A549 (cell line): ENCODE measurements around the gene PLCB2. TPM values are rescaled to one million over a fixed set of nuclear protein-coding genes. Genes with fewer than 3 reads are reported as not detected.

ENCODE experiments used
- ATAC-seq, 2 experiments: fragments of 200-7000 bp in 1 of 2; fragments of >200 bp in 1 of 2; cut with Nextera tagmentation in 1 of 2; cut with Tn5 transposase in 1 of 2; 3 replicates each; pipeline versions ENCODE4 v1.8.0 to v1.9.1; 2018 to 2020; ENCODE audit warnings: mild to moderate bottlenecking in 1 of 2, moderate library complexity in 1 of 2
- CTCF ChIA-PET: fragments of 300-600 bp; sonication (Branson Sonifier 250); formaldehyde crosslinking; extraction: SDS; loops from one replicate; lab custom pipeline; 2021; ENCODE audit warnings: antibody characterized with exemption, inconsistent platforms; lab: Yijun Ruan, JAX
- POLR2A ChIA-PET: fragments of 350-600 bp; formaldehyde crosslinking; extraction: SDS; loops from one replicate; lab custom pipeline; 2021; ENCODE audit warnings: antibody characterized with exemption, inconsistent platforms; lab: Yijun Ruan, JAX
- DNase-seq, 2 experiments: peaks; one replicate each; pipeline versions ENCODE4 v3.0.0 to v3.0.0-alpha.2; 2011 to 2016; ENCODE audit warnings: low read depth in 1 of 2, low spot score in 1 of 2
- FAIRE-seq: peaks from 2 replicates; lab custom pipeline; 2011; peaks lifted over from hg19 to GRCh38; lab: Jason Lieb, UNC
- H3K27ac ChIP-seq, 2 experiments: fragments of >200 bp; sonication (Bioruptor Twin); formaldehyde crosslinking; 3 replicates each; pipeline ENCODE4 v1.5.1; 2016 to 2017
- H3K4me1 ChIP-seq: fragments of >200 bp; sonication (Bioruptor Twin); formaldehyde crosslinking; 3 replicates; pipeline ENCODE4 v1.6.1; 2016
- H3K4me2 ChIP-seq: fragments of >200 bp; sonication (Bioruptor Twin); formaldehyde crosslinking; 3 replicates; pipeline ENCODE4 v1.6.1; 2016
- H3K4me3 ChIP-seq: fragments of >200 bp; sonication (Bioruptor Twin); formaldehyde crosslinking; 3 replicates; pipeline ENCODE4 v1.5.1; 2016
- H3K9me3 ChIP-seq: fragments of >200 bp; sonication (Bioruptor Twin); formaldehyde crosslinking; 3 replicates; pipeline ENCODE4 v1.6.1; 2016
- CEBPB ChIP-seq, 2 experiments: fragments of >200 bp in 1 of 2; sonication (Bioruptor Twin) in 1 of 2; formaldehyde crosslinking in 1 of 2; IDR thresholded peaks; 2 replicates each; pipeline ENCODE4 v1.6.1; 2012 to 2016
- CHD2 ChIP-seq: fragments of 150-350 bp; IDR thresholded peaks from 2 replicates; pipeline ENCODE4 v1.6.1; 2014; ENCODE audit warnings: low read length; ENCODE audit not compliant: partially characterized antibody
- CHD4 ChIP-seq: fragments of 200-600 bp; sonication (generic); IDR thresholded peaks from 2 replicates; pipeline ENCODE4 v1.6.1; 2016; ENCODE audit warnings: antibody characterized with exemption, mild to moderate bottlenecking, borderline replicate concordance
- CTCF ChIP-seq: fragments of >200 bp; sonication (Bioruptor Twin); formaldehyde crosslinking; IDR thresholded peaks from 3 replicates; pipeline ENCODE4 v1.5.1; 2016
- EHF ChIP-seq: fragments of 250-450 bp; sonication (Bioruptor Pico); IDR thresholded peaks from 2 replicates; pipeline ENCODE4 v1.5.0; 2020; ENCODE audit warnings: mild to moderate bottlenecking
- EP300 ChIP-seq, 2 experiments: fragments of >200 bp; sonication (Bioruptor Twin); formaldehyde crosslinking; IDR thresholded peaks; 2 replicates in 1 of 2; 3 replicates in 1 of 2; pipeline ENCODE4 v1.6.1; 2016 to 2017
- FOSB ChIP-seq: fragments of 250-450 bp; sonication (Bioruptor Pico); IDR thresholded peaks from 2 replicates; pipeline ENCODE4 v1.5.0; 2020; ENCODE audit warnings: mild to moderate bottlenecking, moderate library complexity
- FOXS1 ChIP-seq: fragments of 250-450 bp; sonication (Bioruptor Pico); IDR thresholded peaks from 2 replicates; pipeline ENCODE4 v1.5.0; 2020; ENCODE audit warnings: mild to moderate bottlenecking, moderate library complexity
- HDAC2 ChIP-seq: fragments of 200-600 bp; sonication (generic); IDR thresholded peaks from 2 replicates; pipeline ENCODE4 v1.6.1; 2016
- HES2 ChIP-seq: fragments of >200 bp; sonication (Bioruptor Twin); formaldehyde crosslinking; IDR thresholded peaks from 2 replicates; pipeline ENCODE4 v1.6.1; 2016
- HEYL ChIP-seq: fragments of 250-450 bp; sonication (Bioruptor Pico); IDR thresholded peaks from 2 replicates; pipeline ENCODE4 v1.8.0; 2021; ENCODE audit warnings: mild to moderate bottlenecking, moderate library complexity
- HOXB13 ChIP-seq: fragments of 250-450 bp; sonication (Bioruptor Pico); IDR thresholded peaks from 2 replicates; pipeline ENCODE4 v1.5.0; 2020; ENCODE audit warnings: low read depth, mild to moderate bottlenecking, moderate library complexity
- JUN ChIP-seq, 2 experiments: fragments of >200 bp; sonication (Bioruptor Twin); formaldehyde crosslinking; IDR thresholded peaks; 2 replicates in 1 of 2; 3 replicates in 1 of 2; pipeline ENCODE4 v1.6.1; 2016 to 2017
- JUNB ChIP-seq: fragments of >200 bp; sonication (Bioruptor Twin); formaldehyde crosslinking; IDR thresholded peaks from 2 replicates; pipeline ENCODE4 v1.6.1; 2016
- KDM1A ChIP-seq: fragments of 200-600 bp; sonication (generic); IDR thresholded peaks from 2 replicates; pipeline ENCODE4 v1.6.1; 2016; ENCODE audit warnings: low read depth, mild to moderate bottlenecking
- KDM5A ChIP-seq: fragments of 200-600 bp; sonication (generic); IDR thresholded peaks from 2 replicates; pipeline ENCODE4 v1.6.1; 2016; ENCODE audit warnings: antibody characterized with exemption, mild to moderate bottlenecking
- MAFK ChIP-seq: fragments of 450-650 bp; IDR thresholded peaks from 2 replicates; pipeline ENCODE4 v1.6.1; 2014; ENCODE audit not compliant: partially characterized antibody
- NR3C1 ChIP-seq: fragments of >200 bp; sonication (Bioruptor Twin); formaldehyde crosslinking; IDR thresholded peaks from 3 replicates; pipeline ENCODE4 v1.6.1; 2017
- PHF8 ChIP-seq: fragments of 200-600 bp; sonication (generic); IDR thresholded peaks from 2 replicates; pipeline ENCODE4 v1.6.1; 2016; ENCODE audit warnings: low read depth, mild to moderate bottlenecking, antibody characterized with exemption, moderate library complexity, borderline replicate concordance
- RAD21 ChIP-seq, 2 experiments: fragments of >200 bp in 1 of 2; sonication (Bioruptor Twin) in 1 of 2; formaldehyde crosslinking in 1 of 2; IDR thresholded peaks in 1 of 2; conservative IDR thresholded peaks in 1 of 2; 2 replicates in 1 of 2; 3 replicates in 1 of 2; pipeline ENCODE4 v1.6.1; 2012 to 2018; ENCODE audit warnings: inconsistent platforms in 1 of 2
- REST ChIP-seq: fragments of 200-600 bp; sonication (generic); IDR thresholded peaks from 2 replicates; pipeline ENCODE4 v1.6.1; 2016; ENCODE audit warnings: antibody characterized with exemption, mild to moderate bottlenecking, moderate library complexity
- SREBF2 ChIP-seq: fragments of 450-650 bp; IDR thresholded peaks from 2 replicates; pipeline ENCODE4 v1.6.1; 2014; ENCODE audit warnings: mild to moderate bottlenecking, moderate library complexity
- WGBS: methylation state at CpG from one replicate; pipeline ENCODE4 v1.1.6; 2017; ENCODE audit errors: missing lambda C conversion rate; 5-methylcytosine and 5-hydroxymethylcytosine counted together
- polyA plus RNA-seq, 4 experiments: library from polyadenylated mRNA; depleted of rRNA in 3 of 4; stranded (reverse); fragments of >200 nt; fragmentation: RNase III in 1 of 4; extraction: RNeasy Plus Mini Kit Qiagen cat#74134 plus additional on column Dnase treatment in 1 of 4; gene quantifications; 2 replicates in 3 of 4; 3 replicates in 1 of 4; pipeline ENCODE4 v1.2.3, GENCODE V29; 2011 to 2017

The PLCB2 gene
- polyA plus RNA-seq, 2 of the 4 experiments (the other 2 are of a cell fraction): 0.30 to 0.49 TPM

GRCh38 chr15:40263024-40263754, 44.5 kb downstream of the PLCB2 start:
- H3K4me2 ChIP-seq: no peak overlapping the region
- no peak for FAIRE-seq
- ChIA-PET POLR2A (no interaction called here), CTCF (interaction anchor here (1.0 to 19.7 kb wide), 7 partner anchors 8 to 81 kb away, joined by 3 to 658 read pairs (median 7); partner anchors contain the start of gene PAK6)
- no peak for ATAC-seq
- H3K4me1 ChIP-seq: peaks cover 22% of the 10 kb centered on the region
- TF ChIP-seq KDM1A: no peak
- no peak for TF ChIP-seq KDM5A
- no peak for TF ChIP-seq HDAC2
- TF ChIP-seq PHF8: no peak
- TF ChIP-seq JUNB: no peak
- no peak for TF ChIP-seq JUN (IDR thresholded peaks at IDR 0.05)
- no peak for TF ChIP-seq REST
- no peak for TF ChIP-seq SREBF2
- TF ChIP-seq CHD2: no peak
- TF ChIP-seq EHF (CRISPR knock-in tag): no peak
- no peak for TF ChIP-seq FOSB (CRISPR knock-in tag)
- no peak for TF ChIP-seq HEYL (CRISPR knock-in tag)
- 72% methylated on average over 10 of the region's 12 CpGs for WGBS
- no peaks in the 10 kb centered on the region for H3K9me3 ChIP-seq
- H3K27ac ChIP-seq: no peak overlapping the region
- H3K4me3 ChIP-seq: no peak overlapping the region
- no peak for DNase-seq

- DNase-seq: no peak
- H3K4me1 ChIP-seq: peaks cover 5% of the 10 kb centered on the region; the same call in 1 of the 3 replicates
- no peak overlapping the region for H3K4me3 ChIP-seq
- FAIRE-seq: no peak
- ATAC-seq: no peak
- H3K9me3 ChIP-seq: no peaks in the 10 kb centered on the region
- no peak for TF ChIP-seq MAFK
- no peak for TF ChIP-seq HEYL (CRISPR knock-in tag)
- TF ChIP-seq HOXB13 (CRISPR knock-in tag): no peak
- TF ChIP-seq CEBPB (IDR thresholded peaks at IDR 0.05): no peak
- no peak for TF ChIP-seq NR3C1
- no peak for TF ChIP-seq KDM5A
- no peak for TF ChIP-seq FOXS1
- TF ChIP-seq CTCF: no peak
- no peak overlapping the region for H3K4me2 ChIP-seq
- no peak overlapping the region for H3K27ac ChIP-seq
- WGBS: 65% methylated on average over 7 of the region's 7 CpGs
- ChIA-PET POLR2A (no interaction called here), CTCF (interaction anchor here (19.1 kb wide), 1 partner anchor 16 kb away, joined by 248 read pairs; no protein-coding TSS in a partner anchor)
Observed at GRCh38 chr15:40259021-40259420, 48.7 kb downstream of the PLCB2 start.

- ATAC-seq (no peak), DNase-seq (no peak), FAIRE-seq (no peak)
- H3K4me2 ChIP-seq: no peak overlapping the region
- ChIA-PET CTCF (interaction anchor here (1.3 to 19.1 kb wide), 3 partner anchors 12 to 164 kb away, joined by 4 to 248 read pairs (median 8); no protein-coding TSS in a partner anchor), POLR2A (no interaction called here)
- H3K4me3 ChIP-seq: no peak overlapping the region
- H3K9me3 ChIP-seq: no peaks in the 10 kb centered on the region
- no peak overlapping the region for H3K27ac ChIP-seq
- 78% methylated on average over 6 of the region's 8 CpGs for WGBS
- TF ChIP-seq RAD21 (conservative IDR thresholded peaks at IDR 0.05 in 1 of 2, IDR thresholded peaks at IDR 0.05 in 1 of 2): no peak
- TF ChIP-seq CHD4: no peak
- TF ChIP-seq HES2: no peak
- TF ChIP-seq EP300 (IDR thresholded peaks at IDR 0.05): no peak
- H3K4me1 ChIP-seq: peaks cover 5% of the 10 kb centered on the region; the same call in 1 of the 3 replicates
Observed at GRCh38 chr15:40258544-40258943, 49.2 kb downstream of the PLCB2 start.
